GM18861 (cell line): Measurements from ENCODE around the gene ASB1.
"Not testable (repeated sequence)": the region's sequence is repeated elsewhere in the genome, so short reads cannot be mapped to it uniquely, and the experiment has no call there.

ENCODE experiments used
- ATAC-seq: cut with Tn5 transposase; IDR thresholded peaks from one replicate; pipeline ENCODE4 v1.9.1; 2021; ENCODE audit not compliant: unreplicated experiment

ASB1 gene

DNA sequence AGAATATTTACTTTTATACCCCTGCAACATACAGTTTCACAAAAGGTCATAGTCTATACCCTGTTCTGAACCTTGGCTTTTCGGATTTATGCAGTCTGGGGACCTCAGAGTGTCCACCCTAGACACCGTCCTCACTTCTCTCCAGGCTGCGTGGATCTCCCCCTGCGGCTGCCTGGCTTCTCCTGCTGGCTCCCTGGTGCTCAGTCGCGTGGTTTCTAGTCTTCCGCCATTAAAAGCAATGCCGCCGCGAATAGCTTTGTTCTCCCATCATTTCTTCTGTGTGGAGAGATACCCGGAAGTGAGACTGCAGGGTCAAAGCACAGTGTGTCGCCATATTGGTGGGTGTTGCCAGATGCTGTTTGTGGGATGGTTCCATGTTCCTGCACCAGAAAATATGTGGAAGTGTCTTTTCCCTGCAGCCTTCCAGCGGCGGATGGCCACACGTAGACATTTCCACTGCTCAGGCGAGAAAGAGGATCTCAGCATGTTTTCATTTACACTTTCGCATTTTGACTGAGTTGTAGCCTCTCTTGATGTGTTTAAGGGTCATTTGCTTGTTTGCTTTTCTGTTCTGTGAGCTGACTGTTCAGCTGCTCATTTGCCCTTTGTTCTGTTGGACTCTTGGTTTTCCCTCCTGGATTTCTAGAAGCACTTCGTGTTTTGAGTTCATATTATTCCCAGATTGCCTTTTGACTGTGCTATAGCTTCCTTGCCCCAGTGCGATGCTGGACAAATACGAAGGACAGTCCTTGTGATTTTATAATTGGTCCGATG, 22.9 kb upstream of the ASB1 start:
- no peak for ATAC-seq

DNA sequence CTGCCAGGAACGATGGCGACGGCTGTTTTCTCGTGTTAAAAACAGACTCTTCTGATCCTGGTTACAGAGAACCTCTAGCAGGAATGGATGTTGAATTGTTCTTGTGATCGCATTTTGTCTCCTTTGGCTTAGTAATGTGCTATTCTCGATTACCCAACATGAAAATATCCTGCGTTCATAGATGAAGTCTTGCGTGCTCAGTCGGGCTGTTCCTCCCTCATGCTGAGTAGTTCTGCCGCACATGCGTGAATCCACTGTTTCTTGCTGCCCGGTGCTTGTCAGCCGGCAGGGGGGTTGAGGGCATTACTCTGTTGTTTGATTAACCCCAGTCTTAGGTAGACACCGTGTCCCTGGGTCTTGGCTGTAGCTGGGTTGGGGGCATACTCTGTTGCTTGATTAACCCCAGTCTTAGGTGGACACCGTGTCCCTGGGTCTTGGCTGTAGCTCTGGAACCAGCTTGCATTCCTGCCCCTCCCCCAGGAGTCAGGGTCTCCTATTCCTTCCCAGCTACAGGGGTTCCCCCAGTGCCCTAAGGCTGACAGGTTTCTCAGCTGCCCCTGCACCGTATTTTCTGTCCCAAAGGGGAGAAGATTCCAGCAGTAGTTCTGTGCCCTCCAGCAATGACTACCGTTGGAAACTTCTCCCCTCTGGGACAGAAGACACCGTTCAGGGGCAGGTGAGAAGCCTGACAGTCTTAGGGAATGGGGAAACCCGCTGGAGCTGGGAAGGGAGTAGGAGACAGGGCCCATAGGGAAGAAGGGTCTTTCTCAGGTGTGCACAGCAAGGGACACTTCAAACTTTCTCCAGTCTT, 22.1 kb upstream of the ASB1 start:
- ATAC-seq, result no peak

DNA sequence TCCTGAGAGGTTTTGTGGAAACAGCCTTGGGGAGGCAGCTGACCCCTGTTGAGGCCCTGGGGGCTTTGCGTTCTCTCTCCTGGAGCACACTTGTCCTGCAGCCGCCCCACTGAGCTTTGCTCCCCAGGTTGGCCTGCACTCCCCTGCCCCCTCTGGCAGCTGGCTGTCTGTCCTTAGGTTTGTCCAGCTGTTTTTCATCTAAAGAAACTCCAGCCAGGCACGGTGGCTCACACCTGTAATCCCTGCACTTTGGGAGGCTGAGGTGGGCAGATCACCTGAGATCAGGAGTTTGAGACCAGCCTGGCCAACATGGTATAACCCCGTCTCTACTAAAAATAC, 21.5 kb upstream of the ASB1 start:
- not testable (repeated sequence) for ATAC-seq

DNA sequence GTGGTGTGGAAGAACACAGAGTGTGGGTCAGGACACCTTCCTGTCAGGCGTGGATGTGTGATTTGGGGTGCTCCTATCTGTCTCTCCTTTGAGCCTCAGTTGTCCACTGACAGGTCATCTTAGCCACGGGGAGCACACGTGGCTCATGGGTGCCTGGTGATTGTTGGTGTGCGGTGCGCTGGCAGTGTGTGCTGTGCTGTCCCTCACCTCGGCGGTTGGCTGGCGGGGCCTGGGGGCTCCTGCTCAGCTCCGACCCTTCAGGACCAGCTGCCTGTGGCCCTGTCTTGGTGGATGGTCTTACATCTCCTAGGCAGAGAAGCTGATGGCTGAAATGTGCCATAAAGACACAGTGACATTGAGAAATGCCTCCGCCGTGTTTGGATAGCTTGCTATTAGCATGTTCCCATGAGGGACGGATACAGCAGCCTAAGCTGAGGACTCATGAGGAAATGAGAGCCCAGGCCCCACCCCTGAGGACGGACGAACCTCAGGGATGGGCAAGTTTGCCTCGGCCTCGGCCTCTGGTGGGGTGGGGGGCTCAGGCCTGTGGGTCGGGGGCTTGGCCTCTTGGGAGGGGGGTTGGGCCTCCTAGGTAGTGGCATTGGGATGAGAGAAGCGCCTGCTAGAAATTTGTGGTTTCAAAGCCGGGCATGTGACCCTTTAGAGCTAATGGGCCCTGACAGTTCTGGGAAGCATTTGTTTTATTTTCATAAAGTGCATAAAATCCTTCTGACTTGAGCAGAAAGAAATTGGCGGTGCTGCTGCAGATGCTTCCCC, 20.3 kb upstream of the ASB1 start:
- ATAC-seq, result no peak

DNA sequence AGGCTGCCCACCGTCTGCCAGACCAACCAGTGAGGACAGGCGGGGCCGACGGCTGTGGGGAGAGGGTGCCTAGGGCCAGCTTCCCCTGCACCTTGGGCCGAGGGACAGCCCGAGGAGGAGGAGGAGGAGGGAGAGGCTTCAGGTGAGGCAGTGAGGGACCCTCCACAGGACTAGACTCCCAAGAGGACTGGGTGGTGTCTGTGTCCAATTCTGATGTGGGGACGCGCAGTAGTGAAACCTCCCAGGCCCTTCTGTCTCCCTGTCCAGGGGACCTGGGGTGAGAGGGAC, 19.8 kb upstream of the ASB1 start:
- no peak for ATAC-seq

DNA sequence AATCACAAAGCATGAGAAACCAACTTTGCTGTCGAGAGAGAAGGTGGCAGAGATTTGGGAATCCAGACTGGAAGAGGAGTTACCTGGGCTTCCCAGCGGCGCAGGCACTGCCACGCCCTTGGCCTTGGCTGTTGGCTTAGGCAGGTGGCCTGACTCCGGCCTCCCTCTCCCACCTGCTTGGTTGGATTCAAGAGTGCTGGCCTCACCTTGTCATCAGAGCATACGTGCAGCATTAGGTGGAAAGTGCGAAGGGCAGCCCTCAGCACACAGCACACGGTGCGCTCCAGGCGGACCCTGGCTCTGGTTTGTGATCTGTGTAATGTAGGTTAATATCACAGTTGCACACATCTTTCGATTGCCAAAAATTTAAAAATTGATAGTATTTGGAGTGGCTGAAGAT, 19.2 kb upstream of the ASB1 start:
- ATAC-seq, result no peak

DNA sequence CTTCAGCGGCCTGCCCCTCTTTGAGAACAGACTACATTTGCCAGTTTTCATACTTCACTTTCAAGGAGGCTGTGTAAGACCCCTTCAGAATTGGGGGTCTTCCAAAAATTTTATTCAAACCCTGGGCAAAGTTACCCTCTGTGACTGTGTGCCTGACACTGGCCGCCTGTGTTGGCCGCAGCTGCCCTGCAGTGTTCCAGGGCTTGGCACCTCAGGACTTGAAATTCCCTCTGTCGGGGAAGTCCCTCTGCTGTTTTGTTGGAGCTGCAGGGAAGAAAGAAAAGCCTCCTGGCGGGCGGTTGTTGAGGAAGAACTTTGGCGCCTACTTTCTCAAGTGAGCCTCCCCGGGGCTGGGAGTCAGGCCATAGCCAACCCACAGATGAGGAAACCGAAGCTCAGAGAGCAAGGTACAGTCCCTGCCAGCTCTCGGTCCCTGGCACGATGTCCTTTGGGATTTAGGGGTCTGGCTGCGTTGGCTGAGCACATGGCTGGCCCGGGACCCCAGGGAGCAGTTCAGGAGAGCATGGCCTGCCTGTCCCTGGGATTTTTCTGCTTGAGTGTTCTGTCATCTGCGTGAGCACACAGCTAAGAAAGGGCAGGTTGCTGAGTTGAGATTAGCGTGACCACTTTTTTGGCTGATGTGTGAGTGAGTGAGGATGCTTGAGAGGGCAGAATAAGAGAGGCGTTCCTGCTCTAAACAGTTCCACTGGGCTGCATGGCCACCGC, 17.9 kb upstream of the ASB1 start:
- ATAC-seq, result no peak

DNA sequence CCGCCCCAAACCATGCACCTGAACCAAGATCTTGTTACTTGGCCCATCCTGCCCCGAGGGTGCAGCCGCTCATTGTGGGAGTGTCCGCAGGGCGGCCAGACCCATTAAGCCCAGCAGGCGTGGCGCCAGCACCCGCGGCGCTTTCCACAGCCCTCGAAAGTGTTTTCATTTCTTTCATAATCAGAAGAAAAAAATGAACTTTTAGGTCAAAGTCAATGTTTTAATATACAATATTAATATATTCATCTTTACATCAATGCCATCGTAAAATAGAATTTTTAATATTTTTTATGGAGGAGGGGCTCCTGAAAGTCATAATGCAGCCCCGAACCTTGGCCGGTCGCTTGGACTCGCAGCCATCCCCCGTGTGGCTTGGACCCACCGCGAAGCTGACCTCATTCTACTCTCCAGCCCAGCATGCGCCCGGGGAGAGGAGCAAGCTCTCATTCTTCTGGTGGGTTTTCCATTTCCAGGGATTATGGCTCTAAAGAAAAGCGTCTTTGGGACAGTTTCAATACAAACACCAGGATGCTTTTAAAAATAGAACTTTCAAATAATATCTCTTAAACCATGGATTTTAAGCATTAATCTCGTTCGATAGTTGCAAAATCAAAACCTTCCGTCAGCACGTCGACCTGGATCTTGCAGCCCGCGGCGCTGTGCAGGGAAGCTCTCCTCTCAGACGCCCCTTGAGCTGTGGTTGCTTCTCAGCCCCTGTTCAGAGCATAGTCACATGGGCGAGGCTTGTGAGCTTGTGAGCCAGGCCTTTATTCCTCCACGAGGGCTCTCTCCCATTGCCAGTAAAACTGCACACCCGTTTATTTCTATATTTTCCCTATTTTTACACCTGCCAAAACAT, 17.2 kb upstream of the ASB1 start:
- ATAC-seq, result no peak

DNA sequence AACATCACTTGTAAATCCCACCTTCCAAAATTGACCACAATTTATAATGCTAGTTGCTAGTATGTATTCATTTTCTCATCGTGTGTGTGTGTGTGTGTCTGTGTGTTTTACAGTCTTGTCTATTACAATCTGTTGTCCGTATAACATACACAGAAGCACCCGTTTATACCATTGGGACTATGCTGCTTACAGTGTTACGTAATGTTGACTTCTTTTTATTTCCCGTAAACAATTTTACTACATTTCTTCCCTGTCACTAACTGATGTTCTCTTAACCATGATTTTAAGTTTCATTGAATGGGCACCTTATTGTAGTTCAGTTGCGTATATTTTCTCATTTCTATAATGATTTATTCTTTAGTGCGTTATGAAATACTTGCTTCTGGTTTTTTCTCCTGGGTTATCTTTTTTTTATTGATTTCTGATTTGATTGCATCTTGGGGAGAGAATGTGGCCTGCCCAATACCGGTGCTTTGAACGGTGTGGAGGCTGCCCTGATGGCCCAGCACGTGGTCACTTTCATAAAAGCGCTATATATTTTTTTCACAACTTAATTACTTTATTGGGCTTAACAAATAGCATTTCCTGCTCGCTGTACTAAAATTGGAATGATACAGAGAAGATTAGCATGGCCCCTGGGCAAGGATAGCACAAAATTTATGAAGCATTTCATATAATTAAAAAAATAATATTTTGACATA, 14.5 kb upstream of the ASB1 start:
- ATAC-seq, result no peak

DNA sequence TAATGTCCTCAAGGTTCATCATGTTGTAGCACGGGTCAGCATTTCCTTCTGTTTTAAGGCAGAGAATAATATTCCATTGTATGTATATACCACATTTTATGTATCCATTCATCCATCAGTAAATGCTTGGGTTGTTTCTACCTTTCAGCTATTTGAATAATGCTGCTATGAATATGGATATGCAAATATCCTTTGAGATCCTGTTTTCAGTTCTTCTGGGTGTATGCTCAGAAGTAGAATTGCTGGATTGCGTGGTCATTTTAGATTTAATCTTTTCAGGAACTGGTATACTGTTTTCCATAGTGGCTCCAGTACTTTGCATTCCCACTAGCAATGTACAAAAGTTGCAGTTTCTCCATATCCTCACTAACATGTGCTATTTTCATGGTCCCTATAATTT, 13.4 kb upstream of the ASB1 start:
- ATAC-seq, result no peak

DNA sequence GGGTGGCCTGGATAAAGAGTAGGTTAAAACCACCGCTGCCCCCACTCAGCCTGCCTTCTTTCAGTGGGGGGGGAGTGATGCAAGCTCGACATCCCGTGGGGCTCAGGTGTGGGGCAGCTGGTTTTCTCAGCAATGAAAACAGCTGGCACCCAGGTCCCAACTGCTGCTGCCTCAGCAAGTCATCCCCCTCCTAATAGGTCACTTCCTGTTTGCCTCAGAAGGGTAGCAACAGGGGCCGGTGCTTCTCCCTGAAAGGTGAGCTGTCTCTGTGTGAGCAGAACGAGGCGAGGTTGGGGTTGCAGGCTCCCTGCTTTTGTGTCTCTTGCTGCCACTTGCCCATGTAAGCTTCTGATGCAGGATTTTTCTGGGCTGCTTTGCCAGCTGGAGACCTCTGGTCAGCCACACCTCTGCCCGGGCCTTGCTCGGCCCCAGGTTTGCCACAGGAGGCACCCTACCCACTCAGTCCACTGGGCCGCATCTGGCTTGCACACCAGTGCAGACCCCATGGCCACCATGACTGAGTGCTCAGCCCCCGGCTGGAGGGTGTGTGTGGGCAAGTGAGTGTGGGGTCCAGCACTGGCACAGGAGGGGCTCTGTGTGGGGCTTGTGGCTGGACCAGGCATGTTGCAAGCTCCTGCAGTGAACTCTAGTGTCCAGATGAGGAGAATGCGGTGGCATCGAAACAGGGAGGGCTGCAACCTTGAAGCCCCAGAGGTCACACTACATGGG, 11.5 kb upstream of the ASB1 start:
- ATAC-seq, result no peak

DNA sequence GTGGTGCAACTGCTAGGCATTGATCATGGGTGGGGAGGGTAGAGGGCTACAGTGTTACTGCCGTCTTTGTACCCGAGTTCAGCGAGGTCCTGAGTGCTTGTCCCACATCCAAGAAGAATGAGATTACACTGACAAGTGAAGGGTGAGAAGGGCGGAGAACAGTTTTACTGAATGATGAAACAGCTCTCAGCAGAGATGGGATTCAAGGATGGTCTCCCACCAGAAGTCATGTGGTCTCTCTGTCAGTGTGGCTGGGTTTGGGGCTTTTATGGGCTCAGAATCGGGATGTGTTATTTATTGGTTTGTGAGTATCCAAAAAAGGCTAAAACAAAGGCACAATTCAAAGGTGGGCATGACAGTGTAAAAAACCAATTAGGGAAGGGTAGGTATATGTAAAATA, 10.8 kb upstream of the ASB1 start:
- ATAC-seq, result no peak

DNA sequence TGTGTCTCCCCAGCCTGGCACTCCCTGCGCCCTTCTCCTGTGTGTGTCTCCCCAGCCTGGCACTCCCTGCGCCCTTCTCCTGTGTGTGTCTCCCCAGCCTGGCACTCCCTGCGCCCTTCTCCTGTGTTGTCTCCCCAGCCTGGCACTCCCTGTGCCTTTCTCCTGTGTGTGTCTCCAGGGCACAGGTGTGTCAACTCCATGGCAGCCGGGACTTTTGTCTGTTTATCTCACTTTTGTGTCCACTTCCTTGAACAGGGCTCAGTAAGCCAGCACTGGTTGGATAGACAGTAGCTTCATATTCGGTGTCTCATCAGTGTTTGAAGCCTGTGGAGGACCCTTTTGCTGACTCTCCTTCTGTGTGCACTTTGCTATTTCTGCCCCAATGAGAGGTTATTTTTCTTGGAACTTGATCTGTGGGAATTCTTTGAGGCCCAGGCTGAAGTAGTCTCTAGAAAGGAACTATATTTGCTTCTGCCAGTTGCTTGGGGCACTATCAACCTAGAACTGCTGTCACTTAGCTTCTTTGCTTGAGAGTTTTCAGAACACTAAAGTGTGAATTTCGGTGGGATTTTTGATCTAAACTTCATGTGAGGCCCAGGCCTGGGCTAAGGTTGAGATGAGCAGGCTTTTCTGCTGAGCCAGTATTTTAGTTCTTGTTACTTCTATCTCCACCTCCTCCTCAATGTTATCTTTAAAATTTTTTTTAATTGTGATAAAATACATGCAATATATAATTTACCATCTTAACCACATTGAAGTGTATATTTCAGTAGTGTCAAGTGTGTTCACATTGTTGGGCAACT, 8.3 kb upstream of the ASB1 start:
- no peak for ATAC-seq

DNA sequence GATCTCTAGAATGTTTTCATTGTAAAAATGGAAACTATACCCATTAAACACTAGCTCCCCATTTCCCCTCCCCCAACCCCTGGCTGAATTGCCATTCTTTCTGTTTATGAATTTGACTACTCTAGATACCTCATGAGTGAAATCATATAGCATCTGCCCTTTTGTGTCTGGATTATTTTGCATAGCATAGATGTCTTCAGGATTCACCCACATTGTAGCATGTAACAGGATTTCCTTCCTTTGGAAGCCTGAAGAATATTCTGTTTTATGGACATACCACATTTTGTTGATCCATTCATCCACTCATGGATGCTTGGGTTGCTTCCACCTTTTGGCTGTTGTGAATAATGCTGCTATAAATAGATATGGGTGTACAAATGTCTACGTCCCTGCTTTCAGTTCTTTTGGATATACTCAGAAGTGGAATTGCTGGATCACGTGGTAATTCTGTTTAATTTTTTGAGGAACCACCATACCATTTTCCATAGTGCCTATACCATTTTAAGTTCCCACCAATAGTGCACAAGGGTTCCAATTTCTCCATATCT, 7.7 kb upstream of the ASB1 start:
- no peak for ATAC-seq

DNA sequence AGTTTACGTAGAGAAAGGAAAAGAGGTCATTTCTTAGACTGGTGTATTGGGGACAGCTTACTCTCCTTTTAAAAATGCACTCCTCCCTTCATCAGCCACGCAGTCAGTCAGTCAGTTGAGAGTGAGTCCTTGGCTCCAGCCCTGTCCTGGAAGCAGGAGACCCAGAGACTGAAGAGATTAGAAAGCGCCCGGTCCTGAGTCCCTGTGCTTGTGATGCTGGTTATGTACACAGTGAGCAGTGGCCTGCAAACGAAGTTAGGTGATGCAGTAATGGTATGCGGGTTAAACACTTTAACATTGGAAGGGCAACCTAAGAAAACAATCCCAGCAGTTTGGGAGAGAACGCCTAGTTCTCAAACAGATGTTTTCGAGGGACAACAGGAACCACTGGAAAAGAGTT, 6.3 kb upstream of the ASB1 start:
- no peak for ATAC-seq

DNA sequence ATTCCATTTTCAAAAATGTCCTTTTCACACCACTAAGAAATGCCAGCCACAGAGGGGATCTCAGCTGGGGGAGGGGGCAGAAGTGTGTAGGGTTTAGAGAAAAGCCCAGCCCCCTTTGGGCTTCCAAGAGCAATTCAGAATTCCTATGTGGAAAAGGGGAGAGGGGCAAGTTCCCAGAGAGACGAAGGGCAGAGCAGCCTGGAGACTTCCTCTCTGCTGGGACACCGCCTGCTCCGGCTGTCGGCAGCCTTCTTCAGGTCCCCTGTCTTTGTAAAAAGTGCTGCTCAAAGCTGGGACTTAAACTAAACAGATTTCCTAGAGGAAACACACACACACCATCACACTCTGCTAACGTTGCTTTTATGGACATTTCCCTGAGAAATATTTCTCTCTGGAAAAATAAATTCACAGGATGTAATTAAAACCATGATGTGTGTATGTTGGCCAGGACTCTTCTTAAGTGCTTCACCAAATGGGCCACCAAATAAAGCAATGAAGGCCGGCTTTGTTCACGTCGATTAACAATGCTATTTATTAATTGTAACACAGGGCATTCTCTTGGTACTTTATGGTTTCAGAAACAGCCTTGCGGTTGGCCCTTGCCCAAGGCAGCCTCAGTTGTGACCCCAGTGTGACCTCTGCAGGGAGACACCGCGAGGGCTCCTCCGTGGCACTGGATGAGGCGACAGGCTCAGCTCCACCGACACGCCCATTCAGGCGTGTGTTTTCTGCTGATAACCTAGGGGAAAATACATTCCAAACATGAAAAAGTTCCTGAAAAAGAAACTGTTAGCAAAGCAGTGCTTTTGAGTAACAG, 5.6 kb upstream of the ASB1 start:
- no peak for ATAC-seq

DNA sequence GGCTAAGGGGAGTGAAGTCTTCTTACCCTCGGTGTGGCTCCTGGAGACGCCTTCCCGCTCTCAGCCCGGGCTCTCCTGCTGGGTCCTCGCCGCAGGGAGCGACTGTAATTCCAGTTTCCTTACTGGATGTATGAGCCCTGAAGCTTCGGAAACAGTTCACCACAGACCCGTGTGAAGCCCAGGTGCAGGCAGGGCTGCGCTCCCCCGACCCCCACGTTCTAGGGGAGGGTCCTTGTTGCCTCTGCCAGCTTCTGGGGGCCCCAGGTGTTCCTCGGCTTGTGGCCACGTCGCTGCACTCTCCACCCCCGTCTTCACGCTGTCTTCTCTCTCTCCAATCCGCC, 5.1 kb upstream of the ASB1 start:
- ATAC-seq, result no peak
